ENCODE measurements around the gene SNX22. TPM values are rescaled to one million over a fixed set of nuclear protein-coding genes. Genes with fewer than 3 reads are reported as not detected.

Gene SNX22
- total and polyA plus RNA-seq, 9 of the 15 experiments (the other 6 are each of a cell fraction or from before 2014, with no cell fraction given): 0.91 to 3.0 (median 2.0) TPM

DNA sequence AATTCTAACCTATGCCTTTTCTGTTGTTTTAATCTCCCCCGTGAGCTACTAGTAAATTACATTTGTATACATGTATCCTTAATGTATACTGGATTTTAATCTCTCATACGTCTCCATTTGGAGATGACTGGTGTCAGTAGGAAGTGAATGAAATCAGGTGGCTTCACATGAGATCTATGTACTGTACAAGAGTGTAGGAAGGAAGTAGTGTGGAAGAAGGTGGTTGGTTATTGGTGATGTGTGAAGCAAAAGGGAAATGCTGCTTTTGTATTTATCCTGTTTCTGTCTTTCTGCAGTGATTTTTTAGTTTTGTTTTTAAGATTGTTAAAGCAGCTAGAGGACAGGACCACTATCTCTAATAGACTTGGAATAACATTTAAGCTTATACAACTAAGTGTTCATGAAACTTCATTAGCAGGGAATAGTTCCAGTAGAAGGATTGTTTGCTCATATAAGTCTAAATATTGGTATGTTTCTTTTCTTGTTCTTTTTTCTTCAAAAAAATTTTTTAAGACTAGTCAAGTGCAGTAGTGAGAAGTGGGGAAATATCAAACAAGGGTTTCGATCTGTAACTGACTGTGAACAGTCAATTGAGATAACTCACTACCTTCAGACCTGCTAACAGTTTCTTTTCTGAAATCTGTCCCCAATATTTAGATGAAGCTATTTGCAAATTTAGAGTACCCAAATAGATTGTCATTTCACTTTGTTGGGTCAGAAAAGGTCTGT lies 40.4 kb upstream of the SNX22 start (continued):
- TF ChIP-seq TBP (optimal IDR thresholded peaks at IDR 0.05; ENCODE audit: low read depth, low read length): no peak

GRCh38 chr15:64111679-64112050 lies 39.9 kb upstream of the SNX22 start:
- peak overlapping the region in 1 of 2 experiments; percentile 19; a peak in 1 of 4 replicates for H3K9ac ChIP-seq (ENCODE audit: insufficient read depth in 1 of 2, low read depth in 2 of 2, low read length in 2 of 2)
- H4K20me1 ChIP-seq (replicated peaks; ENCODE audit: control insufficient read depth, insufficient read depth, low read length): peaks cover 19% of the 10 kb centered on the region
- peaks cover 54% of the 10 kb centered on the region for H3K79me2 ChIP-seq (ENCODE audit: control insufficient read depth, insufficient read depth, low read length)
- no peaks in the 10 kb centered on the region for H3K27me3 ChIP-seq (ENCODE audit: control insufficient read depth in 2 of 2, insufficient read depth in 2 of 2, low read length in 2 of 2)
- intact Hi-C loops (cut with micrococcal nuclease) (no loop called here), in situ Hi-C loops (cut with MboI) (no loop called here)
- ATAC-seq (no peak), FAIRE-seq (no peak), DNase-seq (ENCODE audit: extremely low read depth in 1 of 4, low spot score in 3 of 4) (no peak)
- POLR2A ChIA-PET: interaction anchor here (0.8 to 2.6 kb wide), 6 partner anchors 10 to 189 kb away, joined by 3 to 11 read pairs (median 4); partner anchors contain the start of gene CIAO2A
- CTCF ChIA-PET (ENCODE audit: low intra/inter-chr PET ratio): no interaction called here
- H3K9me1 ChIP-seq (ENCODE audit: control insufficient read depth, insufficient read depth, low read length): no peaks in the 10 kb centered on the region
- WGBS (ENCODE audit: insufficient coverage, low coverage, missing lambda C conversion rate): 87% methylated on average over 3 of the region's 3 CpGs
- H3K9me3 ChIP-seq (replicated peaks; ENCODE audit: control insufficient read depth, insufficient read depth, low read depth, low read length): no peaks in the 10 kb centered on the region
- H3K36me3 ChIP-seq (ENCODE audit: control insufficient read depth, insufficient read depth, low read length): peaks cover 53% of the 10 kb centered on the region
- no peak overlapping the region for H3K4me2 ChIP-seq (ENCODE audit: insufficient read depth, low read length)
- no peak overlapping the region for H3K27ac ChIP-seq (ENCODE audit: extremely low read depth, low read depth, low read length)
- no peak for TF ChIP-seq MCM5 (IDR thresholded peaks at IDR 0.05; ENCODE audit: low read depth)
- no peak for TF ChIP-seq MAFG (tag; conservative IDR thresholded peaks at IDR 0.05)
- TF ChIP-seq ZNF146 (CRISPR knock-in tag; IDR thresholded peaks at IDR 0.05; ENCODE audit: unreplicated experiment): no peak
- TF ChIP-seq RBM25 (IDR thresholded peaks at IDR 0.05; ENCODE audit: low read depth, low read length, severe bottlenecking): no peak
- TF ChIP-seq PHF21A (IDR thresholded peaks at IDR 0.05; ENCODE audit: borderline replicate concordance, low read depth): no peak
- no peak for TF ChIP-seq FOSL1 (tag; conservative IDR thresholded peaks at IDR 0.05)
- no peak for TF ChIP-seq JUND (IDR thresholded peaks at IDR 0.05; ENCODE audit: borderline replicate concordance, low read depth, low read length)
- no peak for TF ChIP-seq JUND (tag; IDR thresholded peaks at IDR 0.05; ENCODE audit: borderline replicate concordance, low read depth, low read length)
- no peak for TF ChIP-seq ELK3 (CRISPR knock-in tag; IDR thresholded peaks at IDR 0.05)
- H3K4me1 ChIP-seq (replicated peaks in 1 of 2; ENCODE audit: control insufficient read depth in 2 of 2, insufficient read depth in 2 of 2, low read length in 2 of 2): peaks cover 3 to 4% of the 10 kb centered on the region in 2 experiments; a peak in 3 of 5 replicates
- no peak overlapping the region for H2AFZ ChIP-seq (ENCODE audit: low read depth, low read length)
- BruUV-seq (replicated peaks): no TSS peak
- no peak overlapping the region for H3K4me3 ChIP-seq

Measured in K562 (cell line).